ENCODE measurements around the gene SLC27A6. TPM values are rescaled to one million over a fixed set of nuclear protein-coding genes. Genes with fewer than 3 reads are reported as not detected.
"Not testable (repeated sequence)": the region's sequence is repeated elsewhere in the genome, so short reads cannot be mapped to it uniquely, and the experiment has no call there.

SLC27A6 gene
- total and polyA plus RNA-seq, 7 donors = 0.55 to 0.82 (median 0.68) TPM; not detected in 2

GRCh38 chr5:129022599-129022998 lies 57.3 kb downstream of the SLC27A6 start:
- intact Hi-C loops (cut with DNase I) = no loop called here

DNA sequence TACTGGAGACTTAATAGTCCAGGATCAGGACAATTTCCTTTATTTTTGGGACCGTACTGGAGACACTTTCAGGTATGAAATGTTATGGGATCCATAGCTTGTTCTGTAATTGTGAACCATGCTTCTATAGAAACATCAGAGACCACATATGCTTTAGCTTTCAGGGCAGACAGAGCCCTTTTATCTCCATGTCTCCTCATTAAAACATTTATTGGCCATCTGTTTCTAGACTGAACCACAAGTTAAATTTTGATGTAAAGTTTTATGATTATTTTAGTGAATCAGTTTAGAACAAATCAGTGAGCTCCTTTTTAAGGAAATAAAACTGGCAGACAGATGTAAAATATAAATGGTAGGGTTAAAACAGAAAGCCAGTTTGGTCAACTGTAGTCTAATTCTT lies 62.0 kb downstream of the SLC27A6 start:
- intact Hi-C loops (cut with DNase I) = no loop called here
- Histone ChIP-seq H3K4me3 (no peak overlapping the region), H3K9me3 (no peaks in the 10 kb centered on the region), H3K27me3 (no peaks in the 10 kb centered on the region), H3K4me1 (no peaks in the 10 kb centered on the region), H3K36me3 (no peaks in the 10 kb centered on the region), H3K27ac (no peak overlapping the region)
- TF ChIP-seq POLR2AphosphoS5 (IDR thresholded peaks at IDR 0.05) (no peak), POLR2A (IDR thresholded peaks at IDR 0.05) (no peak), EP300 (IDR thresholded peaks at IDR 0.05) (no peak)
- TF ChIP-seq, protein P1, sequence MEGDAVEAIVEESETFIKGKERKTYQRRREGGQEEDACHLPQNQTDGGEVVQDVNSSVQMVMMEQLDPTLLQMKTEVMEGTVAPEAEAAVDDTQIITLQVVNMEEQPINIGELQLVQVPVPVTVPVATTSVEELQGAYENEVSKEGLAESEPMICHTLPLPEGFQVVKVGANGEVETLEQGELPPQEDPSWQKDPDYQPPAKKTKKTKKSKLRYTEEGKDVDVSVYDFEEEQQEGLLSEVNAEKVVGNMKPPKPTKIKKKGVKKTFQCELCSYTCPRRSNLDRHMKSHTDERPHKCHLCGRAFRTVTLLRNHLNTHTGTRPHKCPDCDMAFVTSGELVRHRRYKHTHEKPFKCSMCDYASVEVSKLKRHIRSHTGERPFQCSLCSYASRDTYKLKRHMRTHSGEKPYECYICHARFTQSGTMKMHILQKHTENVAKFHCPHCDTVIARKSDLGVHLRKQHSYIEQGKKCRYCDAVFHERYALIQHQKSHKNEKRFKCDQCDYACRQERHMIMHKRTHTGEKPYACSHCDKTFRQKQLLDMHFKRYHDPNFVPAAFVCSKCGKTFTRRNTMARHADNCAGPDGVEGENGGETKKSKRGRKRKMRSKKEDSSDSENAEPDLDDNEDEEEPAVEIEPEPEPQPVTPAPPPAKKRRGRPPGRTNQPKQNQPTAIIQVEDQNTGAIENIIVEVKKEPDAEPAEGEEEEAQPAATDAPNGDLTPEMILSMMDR (IDR thresholded peaks at IDR 0.05) = no peak
- whole genome bisulfite sequencing, 2 donors = 83 to 86% methylated on average over 1 of the region's 1 CpG
- no peak for DNase-seq

More at GRCh38 chr5:129022599-129022998, 57.3 kb downstream of the SLC27A6 start:
- 75 to 93% methylated on average over 2 of the region's 2 CpGs for WGBS, 2 donors
- H3K9me3 ChIP-seq = no peaks in the 10 kb centered on the region
- no peaks in the 10 kb centered on the region for H3K27me3 ChIP-seq
- peaks cover 0 to 13% (median 4%) of the 10 kb centered on the region in 4 donors for H3K4me1 ChIP-seq
- no peak overlapping the region for H3K4me3 ChIP-seq
- H3K27ac ChIP-seq = no peak overlapping the region
- H3K36me3 ChIP-seq = no peaks in the 10 kb centered on the region
- DNase-seq = no peak
- TF ChIP-seq, protein P1 (IDR thresholded peaks at IDR 0.05) = no peak
- TF ChIP-seq EP300 (IDR thresholded peaks at IDR 0.05) (no peak), POLR2A (IDR thresholded peaks at IDR 0.05) (no peak), POLR2AphosphoS5 (IDR thresholded peaks at IDR 0.05) (no peak)

GRCh38 chr5:129031886-129032683 lies 66.8 kb downstream of the SLC27A6 start:
- intact Hi-C loops (cut with DNase I) = no loop called here
- H3K9me3 ChIP-seq = no peaks in the 10 kb centered on the region

DNA sequence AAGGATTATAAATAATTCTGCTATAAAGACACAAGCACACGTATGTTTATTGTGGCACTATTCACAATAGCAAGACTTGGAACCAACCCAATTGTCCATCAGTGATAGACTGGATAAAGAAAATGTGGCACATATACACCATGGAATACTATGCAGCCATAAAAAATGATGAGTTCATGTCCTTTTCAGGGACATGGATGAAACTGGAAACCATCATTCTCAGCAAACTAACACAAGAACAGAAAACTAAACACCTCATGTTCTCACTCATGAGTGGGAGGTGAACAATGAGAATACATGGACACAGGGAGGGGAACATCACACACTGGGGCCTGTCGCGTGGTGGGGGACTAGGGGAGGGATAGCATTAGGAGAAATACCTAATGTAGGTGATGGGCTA lies 71.0 kb downstream of the SLC27A6 start:
- H3K27ac ChIP-seq; H3K9me3 ChIP-seq; H3K4me1 ChIP-seq; H3K36me3 ChIP-seq; H3K27me3 ChIP-seq; DNase-seq; H3K4me3 ChIP-seq; intact Hi-C loops (cut with DNase I): not testable (repeated sequence)
- WGBS, 2 donors = 83 to 92% methylated on average over 3 of the region's 3 CpGs

More at GRCh38 chr5:129031886-129032683, 66.8 kb downstream of the SLC27A6 start:
- H3K4me1 ChIP-seq = no peaks in the 10 kb centered on the region
- no peaks in the 10 kb centered on the region for H3K36me3 ChIP-seq
- no peak for DNase-seq
- H3K27ac ChIP-seq = no peak overlapping the region
- H3K4me3 ChIP-seq = no peak overlapping the region
- no peaks in the 10 kb centered on the region for H3K27me3 ChIP-seq
- TF ChIP-seq POLR2AphosphoS5 (IDR thresholded peaks at IDR 0.05) = no peak
- TF ChIP-seq POLR2A (IDR thresholded peaks at IDR 0.05) = no peak
- no peak for TF ChIP-seq EP300 (IDR thresholded peaks at IDR 0.05)
- TF ChIP-seq, protein P1 (IDR thresholded peaks at IDR 0.05) = no peak

DNA sequence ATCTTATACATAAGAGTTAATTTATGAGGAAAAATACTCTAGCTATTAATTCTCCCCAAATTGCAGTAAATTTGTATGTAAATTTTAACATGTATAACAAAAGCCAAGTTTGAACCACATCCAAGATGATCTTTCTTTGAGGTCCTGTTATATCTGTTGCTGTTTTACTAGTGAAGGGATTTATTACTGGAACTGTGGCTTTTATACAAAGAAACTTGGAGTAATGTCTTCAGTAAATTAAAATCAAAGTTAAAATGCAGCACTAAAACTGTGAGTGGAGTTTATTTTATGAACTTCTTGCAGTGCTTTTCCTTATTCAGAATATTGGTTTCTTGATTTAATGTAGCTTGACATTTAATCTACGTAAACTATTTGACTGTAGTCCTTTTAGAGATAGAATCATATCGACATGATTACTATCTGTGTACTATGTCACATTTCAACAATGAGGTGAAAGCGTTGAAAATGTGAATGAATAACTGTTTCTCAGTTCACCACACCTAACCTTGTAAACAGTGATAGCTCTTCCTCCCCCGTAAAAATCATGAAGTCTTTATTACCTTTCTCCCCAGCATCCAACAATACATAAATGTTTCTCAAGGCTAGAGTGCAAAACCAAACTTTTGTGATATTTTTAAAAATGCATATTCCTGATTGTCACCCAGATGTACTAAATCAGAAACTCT lies 76.1 kb downstream of the SLC27A6 start:
- no peaks in the 10 kb centered on the region for H3K27me3 ChIP-seq
- 21 to 47% methylated on average over 4 of the region's 4 CpGs for WGBS, 2 donors
- no peak overlapping the region for H3K27ac ChIP-seq
- no peak overlapping the region for H3K4me3 ChIP-seq
- no peaks in the 10 kb centered on the region for H3K36me3 ChIP-seq
- H3K9me3 ChIP-seq = peaks cover 0 to 4% (median 2%) of the 10 kb centered on the region in 4 donors
- no peak for DNase-seq
- no peak for TF ChIP-seq POLR2AphosphoS5 (IDR thresholded peaks at IDR 0.05)
- no peak for TF ChIP-seq EP300 (IDR thresholded peaks at IDR 0.05)
- TF ChIP-seq POLR2A (IDR thresholded peaks at IDR 0.05) = no peak
- TF ChIP-seq, protein P1 (IDR thresholded peaks at IDR 0.05) = no peak
- H3K4me1 ChIP-seq = peaks cover 0 to 11% (median 5%) of the 10 kb centered on the region in 4 donors
- intact Hi-C loops (cut with DNase I) = no loop called here

Measured in sigmoid colon (tissue), 7 donors.